Measurements from ENCODE around the gene BANK1.
"Not testable (repeated sequence)": the region's sequence is repeated elsewhere in the genome, so short reads cannot be mapped to it uniquely, and the experiment has no call there.

BANK1 gene

GRCh38 chr4:101824500-101824899, 34.0 kb downstream of the BANK1 start:
- DNase-seq = no peak

GRCh38 chr4:101825953-101826352, 35.4 kb downstream of the BANK1 start:
- DNase-seq = no peak

GRCh38 chr4:101831816-101832215, 41.3 kb downstream of the BANK1 start:
- DNase-seq = no peak

GRCh38 chr4:101833480-101833879, 43.0 kb downstream of the BANK1 start:
- no peak for DNase-seq

GRCh38 chr4:101835121-101835904, 44.8 kb downstream of the BANK1 start:
- DNase-seq = no peak

GRCh38 chr4:101843054-101843453, 52.5 kb downstream of the BANK1 start:
- DNase-seq = no peak

GRCh38 chr4:101846550-101846949, 56.0 kb downstream of the BANK1 start:
- no peak for DNase-seq

- no peak for DNase-seq
Observed at GRCh38 chr4:101850698-101851097, 60.2 kb downstream of the BANK1 start.

- no peak for DNase-seq
Observed at GRCh38 chr4:101851672-101852071, 61.1 kb downstream of the BANK1 start.

GRCh38 chr4:101853028-101853427, 62.5 kb downstream of the BANK1 start:
- no peak for DNase-seq

GRCh38 chr4:101853691-101854090, 63.2 kb downstream of the BANK1 start:
- DNase-seq = no peak

GRCh38 chr4:101855239-101855638, 64.7 kb downstream of the BANK1 start:
- no peak for DNase-seq

GRCh38 chr4:101856149-101856548, 65.6 kb downstream of the BANK1 start:
- DNase-seq = no peak

GRCh38 chr4:101857176-101857575, 66.6 kb downstream of the BANK1 start:
- DNase-seq = no peak

- DNase-seq = no peak
Observed at GRCh38 chr4:101858641-101859040, 68.1 kb downstream of the BANK1 start.

GRCh38 chr4:101862595-101862994, 72.1 kb downstream of the BANK1 start:
- DNase-seq = no peak

GRCh38 chr4:101864660-101865059, 74.1 kb downstream of the BANK1 start:
- no peak for DNase-seq

- no peak for DNase-seq
Observed at GRCh38 chr4:101865501-101866062, 75.1 kb downstream of the BANK1 start.

GRCh38 chr4:101870874-101871273, 80.3 kb downstream of the BANK1 start:
- no peak for DNase-seq

GRCh38 chr4:101871962-101872676, 81.6 kb downstream of the BANK1 start:
- DNase-seq = no peak

GRCh38 chr4:101885574-101885973, 95.0 kb downstream of the BANK1 start:
- no peak for DNase-seq

GRCh38 chr4:101886826-101887225, 96.3 kb downstream of the BANK1 start:
- DNase-seq = no peak

- no peak for DNase-seq
Observed at GRCh38 chr4:101888472-101888871, 97.9 kb downstream of the BANK1 start.

- DNase-seq = not testable (repeated sequence)
Observed at GRCh38 chr4:101905527-101905926, 115.0 kb downstream of the BANK1 start.
